ENCODE data around the gene MLKL.
A peak's percentile ranks its signal among the peaks of the same experiment; 100 is the strongest.
"Not testable (repeated sequence)": the region's sequence is repeated elsewhere in the genome, so short reads cannot be mapped to it uniquely, and the experiment has no call there.

The MLKL gene

DNA sequence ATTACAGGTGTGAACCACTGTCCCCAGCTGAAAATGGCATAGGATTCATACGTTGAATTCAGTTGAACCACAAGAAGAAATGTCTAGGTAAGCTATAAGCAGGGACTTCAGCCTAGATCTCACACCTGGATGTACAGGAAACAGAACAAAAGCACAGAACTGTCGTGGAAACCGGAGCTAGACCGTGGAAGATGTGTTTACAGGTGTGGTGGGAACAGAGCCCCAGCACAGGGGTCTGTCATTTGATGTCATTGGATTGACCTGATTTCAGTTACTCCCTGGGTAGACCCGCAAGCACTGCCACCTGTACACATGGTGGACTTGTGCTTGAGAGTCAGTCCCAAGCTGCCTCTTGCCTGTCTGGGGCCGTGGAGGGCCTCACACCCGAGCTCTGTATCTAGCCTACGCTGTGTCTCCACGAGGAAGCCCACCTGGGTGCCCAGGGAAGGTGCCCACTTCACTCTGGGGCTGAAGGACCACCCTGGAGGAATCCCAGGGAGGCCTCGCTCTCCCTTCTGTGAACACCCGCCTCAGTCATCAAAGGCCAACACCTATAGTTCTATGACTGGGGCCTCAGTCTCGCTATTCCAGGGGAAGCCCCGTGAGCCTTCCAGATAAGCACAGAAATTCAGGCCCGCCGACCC lies 32.2 kb upstream of the MLKL start:
- no peak for DNase-seq (ENCODE audit: low spot score)

DNA sequence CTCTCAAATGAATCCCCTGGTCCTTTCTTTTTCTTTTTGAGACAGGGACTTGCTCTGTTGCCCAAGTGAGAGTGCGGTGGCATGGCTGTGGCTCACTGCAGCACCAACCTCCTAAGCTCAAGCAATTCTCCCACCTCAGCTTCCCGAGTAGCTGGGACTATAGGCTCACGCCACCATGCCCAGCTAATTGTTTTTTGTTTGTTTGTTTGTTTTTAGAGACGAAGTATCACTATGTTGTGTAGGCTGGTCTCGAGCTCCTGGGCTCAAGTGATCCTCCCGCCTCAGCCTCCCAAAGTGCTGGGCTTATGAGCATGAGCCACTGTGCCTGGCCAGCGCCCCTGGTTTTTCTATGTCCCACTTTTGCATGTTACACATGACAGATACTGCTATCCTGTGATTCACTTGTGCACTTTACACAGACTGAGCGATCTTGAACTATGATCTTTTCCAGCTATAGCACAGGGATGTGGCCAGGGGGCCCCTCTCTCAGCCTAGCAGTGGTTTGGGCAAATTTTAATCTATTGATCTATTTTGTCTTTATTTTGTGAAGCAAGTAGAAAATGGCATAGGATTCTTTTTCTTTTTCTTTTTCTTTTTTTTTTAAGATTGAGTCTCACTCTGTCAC lies 31.3 kb upstream of the MLKL start:
- no peak for DNase-seq (ENCODE audit: low spot score)

DNA sequence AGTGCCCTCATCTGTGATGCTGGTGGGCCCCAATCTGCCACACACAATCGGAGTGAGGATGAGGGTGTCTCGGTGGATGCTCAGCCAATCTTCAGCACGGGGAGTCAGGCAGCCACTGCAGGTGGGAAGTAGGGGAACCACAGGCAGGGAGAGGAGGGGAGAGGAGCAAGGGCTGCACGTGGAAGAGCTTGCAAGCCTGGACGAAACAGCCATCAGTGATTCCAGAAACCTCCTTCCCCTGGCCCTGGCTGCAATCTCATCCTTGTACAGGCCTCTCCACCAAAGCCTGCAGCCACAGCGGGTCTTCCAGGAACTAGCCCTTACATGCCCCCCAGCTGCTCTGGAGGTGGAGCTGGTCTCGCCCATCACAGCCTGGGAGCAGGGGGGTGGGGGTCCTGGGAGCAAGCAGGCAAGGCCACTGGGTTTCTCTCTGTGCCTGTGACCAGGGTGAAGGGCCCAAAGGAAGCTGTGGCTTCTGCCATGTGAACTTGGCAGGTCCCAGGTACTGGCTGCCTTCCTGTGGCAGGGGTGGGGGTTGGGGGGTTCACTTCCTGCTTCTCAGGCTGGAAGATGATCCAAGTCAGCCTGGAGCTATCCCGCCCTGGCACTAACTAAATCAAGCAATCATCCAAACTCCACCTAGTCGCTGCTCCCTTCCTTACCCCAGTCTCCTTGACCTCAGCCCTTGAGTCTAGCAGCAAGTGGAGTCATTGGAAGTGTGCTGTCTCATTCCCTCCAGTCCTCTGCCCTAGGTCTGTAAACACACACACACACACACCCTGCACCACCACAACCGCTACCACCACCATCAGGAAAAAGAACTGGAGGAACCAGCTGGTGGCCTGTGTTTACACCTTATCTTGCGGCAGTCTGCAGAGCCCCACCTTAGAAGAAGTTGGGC lies 29.4 kb upstream of the MLKL start:
- DNase-seq (ENCODE audit: low spot score): no peak

DNA sequence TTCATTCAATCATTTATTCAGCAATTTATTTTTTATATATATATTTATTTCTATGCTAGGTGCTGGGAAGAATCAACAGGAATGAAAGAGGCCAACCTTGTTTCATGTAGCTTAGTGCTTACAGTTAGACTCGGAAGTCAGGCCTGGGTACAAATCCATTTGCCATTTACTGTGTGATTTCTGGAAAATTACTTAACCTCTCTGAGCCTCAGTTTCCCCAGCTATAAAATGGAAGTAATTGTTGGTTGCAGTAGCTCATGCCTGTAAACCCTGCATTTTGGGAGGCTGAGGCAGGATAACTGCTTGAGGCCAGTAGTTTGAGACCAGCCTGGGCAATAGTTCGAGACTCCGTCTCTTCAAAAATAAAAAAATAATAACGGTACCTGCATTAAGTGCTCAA lies 27.2 kb upstream of the MLKL start:
- DNase-seq (ENCODE audit: low spot score): no peak

DNA sequence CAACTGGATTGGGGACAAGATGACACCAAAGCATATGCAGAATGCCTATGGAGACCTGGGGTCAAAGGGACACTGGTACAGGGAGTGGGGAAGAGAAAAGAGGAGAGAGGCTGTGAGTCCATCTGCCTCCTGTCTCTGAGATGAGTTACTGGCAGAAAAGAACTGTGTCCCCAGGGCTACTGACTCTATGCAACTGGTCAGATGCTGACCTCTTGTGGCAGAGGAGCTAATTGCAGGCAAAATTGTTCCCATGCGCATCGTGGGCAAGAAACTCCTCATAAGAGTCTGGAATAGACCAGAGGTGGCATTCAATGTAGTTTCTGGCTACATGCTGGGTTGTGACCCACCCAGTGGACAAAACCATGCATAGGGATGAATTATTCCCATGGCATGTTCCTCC lies 26.1 kb upstream of the MLKL start:
- DNase-seq (ENCODE audit: low spot score): no peak

DNA sequence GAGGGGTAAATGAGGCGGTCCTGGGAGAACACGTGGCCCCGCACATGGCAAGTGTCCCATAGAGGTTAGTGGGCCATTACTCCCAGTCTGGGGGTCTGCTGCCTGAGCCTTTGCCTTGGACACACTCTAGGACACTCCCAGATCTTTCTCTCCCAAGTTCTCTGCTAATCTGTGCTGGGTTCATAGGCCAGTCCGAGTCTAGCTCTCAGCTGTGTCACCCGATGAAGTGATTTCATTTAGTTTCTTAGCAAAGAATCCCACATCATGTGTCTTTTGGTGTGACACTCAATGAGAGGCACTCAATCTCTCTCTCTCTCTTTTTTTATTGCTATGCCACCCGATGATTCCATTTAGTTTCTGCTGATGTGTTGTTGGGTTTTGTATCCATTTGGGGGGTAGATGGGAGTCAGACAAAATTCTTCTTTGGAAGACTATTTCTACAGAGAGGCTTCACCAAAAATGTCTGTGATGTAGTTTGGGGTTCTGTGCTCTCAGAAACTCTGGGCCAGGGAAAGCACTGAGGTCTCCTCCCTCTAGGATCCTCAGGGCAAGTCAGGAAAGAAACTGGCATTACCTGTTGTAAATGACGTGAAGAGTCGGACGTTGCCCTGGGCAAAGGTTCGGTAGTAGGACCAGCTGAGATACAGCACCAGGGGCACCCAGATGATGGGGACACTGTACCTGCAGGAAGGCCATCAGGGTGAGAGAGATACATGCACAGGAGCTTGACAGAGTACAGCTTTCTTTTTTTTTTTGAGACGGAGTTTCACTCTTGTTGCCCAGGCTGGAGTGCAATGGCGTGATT lies 25.2 kb upstream of the MLKL start:
- DNase-seq (ENCODE audit: low spot score): no peak

DNA sequence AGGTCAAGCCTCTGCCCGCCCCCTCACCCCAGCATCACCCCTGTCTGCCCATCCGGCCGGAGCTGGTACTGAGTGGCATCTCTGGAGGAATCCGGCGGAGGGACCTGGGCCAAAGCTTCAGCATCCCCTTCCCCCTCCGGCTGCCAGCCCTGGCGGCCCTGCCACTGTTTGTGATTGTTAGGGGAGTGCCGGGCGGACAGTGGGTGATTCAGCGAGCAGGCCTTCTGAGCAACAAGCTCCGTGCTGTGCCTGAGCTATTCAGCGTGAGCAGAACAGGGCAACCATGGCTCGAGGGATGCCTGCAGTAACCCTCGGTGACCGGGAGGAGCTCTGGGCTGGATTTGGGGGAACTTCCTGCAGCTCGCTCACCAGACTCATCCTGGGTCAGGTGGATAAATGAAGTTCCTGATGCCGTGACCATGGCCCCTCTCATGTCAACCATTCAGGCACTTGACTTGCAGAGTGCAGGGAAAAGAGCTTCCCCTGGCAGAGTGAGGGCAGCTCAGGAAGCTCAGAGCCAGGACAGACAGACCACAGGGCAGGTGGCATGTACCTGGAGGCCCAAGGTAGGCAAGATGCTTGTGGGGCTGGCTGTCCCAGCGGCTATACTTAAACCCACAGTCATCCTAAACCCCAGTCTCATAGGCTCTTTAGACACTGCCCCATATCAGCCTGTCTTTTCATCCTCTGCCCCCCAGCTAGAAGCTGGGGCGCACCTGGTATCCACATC lies 24.3 kb upstream of the MLKL start:
- peak; percentile 99 for DNase-seq (ENCODE audit: low spot score)

DNA sequence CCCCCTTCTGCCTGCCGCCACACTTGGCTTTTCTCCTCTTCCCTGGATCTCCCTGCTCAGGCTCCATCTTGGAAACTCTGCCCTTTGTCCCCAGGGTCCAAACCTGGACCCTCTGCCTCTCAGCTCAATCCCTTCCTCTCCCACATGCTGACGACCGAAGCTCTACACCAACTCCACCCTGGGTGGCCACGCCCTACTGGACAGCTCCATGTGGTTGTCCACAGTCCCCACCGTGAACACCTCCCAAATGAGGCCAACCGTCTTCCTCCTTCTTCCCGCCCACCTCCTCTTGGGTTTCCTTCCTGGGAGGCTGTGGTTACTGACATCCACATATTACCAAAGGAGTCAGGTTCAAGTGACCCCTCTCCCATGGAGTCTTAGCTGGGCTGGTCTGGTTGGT lies 22.6 kb upstream of the MLKL start:
- no peak for DNase-seq (ENCODE audit: low spot score)

DNA sequence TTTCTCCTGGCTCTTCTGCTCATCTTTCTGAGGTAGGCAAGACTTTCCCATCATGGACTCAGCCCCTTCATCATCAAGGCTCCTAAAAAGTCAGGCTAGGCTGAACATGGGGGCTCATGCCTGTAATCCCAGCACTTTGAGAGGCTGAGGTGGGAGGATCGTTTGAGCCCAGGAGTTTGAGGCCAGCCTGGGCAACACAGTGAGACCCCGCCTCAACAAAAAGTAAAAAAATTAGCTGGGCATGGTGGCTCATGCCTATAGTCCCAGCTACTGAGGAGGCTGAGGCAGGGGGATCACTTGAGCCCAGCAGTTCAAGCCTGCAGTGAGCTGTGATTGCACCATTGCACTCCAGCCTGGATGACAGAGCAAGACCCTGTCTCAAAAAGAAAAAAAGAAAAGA lies 21.5 kb upstream of the MLKL start:
- not testable (repeated sequence) for DNase-seq (ENCODE audit: low spot score)

DNA sequence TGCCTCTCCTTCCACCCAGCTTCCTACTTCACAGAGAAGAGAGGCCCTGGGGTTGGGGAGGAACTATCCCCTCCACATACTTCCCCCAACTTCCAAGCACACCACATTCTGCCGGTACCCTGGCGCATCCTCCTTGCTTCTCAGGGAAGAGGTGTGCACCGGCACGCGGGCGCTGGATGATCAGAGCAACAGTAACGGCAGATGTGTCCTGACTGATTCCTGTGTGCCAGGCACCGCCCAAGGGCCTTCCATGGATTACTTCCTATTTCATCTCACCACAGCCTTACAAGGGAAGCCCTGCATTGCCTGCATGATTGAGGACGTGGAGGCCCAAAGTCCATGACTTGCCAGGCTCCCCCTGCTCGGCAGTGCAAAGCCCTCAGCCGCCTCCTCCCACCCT lies 21.1 kb upstream of the MLKL start:
- no peak for DNase-seq (ENCODE audit: low spot score)

DNA sequence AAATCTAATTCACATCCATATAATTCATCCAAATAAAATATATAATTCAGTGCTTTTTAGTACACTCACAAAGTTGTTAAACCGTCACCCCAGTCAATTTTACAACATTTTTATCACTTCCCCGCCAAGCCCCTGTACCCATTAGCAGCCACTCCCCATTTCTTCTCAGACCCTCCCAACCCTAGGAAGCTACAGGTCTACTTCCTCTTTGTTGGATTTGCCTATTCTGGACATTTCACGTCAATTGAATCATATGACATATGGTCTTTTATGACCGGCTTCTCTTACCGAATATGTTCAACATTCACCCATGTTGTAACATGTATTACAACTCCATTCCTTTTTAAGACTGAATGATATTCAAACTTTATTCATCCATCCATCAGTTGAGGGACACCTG lies 19.9 kb upstream of the MLKL start:
- no peak for DNase-seq (ENCODE audit: low spot score)

DNA sequence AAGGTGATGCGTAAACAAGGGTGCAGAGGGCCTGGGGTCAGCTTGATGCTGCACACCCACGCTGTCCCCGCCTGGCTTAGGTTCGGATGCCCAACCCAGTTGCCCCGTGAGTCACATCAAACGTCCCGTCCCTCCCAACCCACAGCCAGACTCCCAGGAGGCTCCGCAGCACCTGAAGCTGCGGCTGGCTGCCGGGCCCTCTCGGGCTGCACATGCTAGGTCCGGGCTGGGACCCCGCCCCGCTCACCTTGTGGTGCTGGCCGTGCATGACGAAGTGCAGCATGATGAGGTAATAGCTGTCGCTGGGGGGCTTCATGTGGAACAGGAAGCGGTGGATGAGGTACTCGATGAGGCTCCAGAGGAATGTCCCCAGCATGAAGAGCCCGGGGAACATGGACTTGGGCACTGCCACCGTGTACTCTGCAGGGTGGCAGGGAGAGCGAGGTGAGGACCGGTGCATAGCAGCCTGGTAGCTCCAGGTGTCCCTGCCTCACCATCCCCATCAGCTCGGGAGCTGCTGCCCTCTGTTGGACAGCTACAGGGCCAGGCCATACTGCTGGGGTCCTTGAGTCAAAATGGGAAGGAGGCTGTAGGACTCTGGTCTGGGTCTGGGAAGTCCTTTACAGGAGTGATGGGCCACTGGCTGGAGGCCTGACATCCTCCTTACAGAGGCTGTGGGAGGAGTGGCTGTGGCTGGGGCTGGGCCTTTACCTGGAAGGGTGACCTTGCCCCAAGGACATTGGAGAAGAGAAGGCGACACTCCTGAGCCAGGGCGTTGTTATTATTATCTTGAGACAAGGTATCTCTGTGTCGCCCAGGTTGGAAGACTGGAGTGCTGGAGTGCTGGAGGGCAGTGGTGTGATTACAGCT lies 18.3 kb upstream of the MLKL start:
- no peak for DNase-seq (ENCODE audit: low spot score)

DNA sequence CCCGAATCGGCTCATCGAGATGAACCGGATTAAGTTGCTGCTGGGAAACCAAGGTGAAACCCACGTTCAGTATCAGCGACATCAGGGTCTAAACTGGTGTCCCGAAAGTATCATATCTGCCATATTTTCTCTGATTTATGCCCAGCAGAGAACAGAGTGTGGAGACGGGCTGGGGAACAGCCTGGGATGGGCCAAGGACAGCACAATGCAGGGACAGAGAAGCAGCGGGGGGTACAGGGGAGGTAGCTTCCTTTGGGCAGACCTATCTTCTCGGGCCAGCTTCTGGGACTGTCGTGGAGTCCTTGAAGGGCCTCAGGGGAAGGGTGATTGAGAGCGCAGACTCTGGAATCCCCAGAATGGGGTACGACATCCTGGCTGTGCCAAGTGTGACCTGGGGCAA lies 17.5 kb upstream of the MLKL start:
- no peak for DNase-seq (ENCODE audit: low spot score)

DNA sequence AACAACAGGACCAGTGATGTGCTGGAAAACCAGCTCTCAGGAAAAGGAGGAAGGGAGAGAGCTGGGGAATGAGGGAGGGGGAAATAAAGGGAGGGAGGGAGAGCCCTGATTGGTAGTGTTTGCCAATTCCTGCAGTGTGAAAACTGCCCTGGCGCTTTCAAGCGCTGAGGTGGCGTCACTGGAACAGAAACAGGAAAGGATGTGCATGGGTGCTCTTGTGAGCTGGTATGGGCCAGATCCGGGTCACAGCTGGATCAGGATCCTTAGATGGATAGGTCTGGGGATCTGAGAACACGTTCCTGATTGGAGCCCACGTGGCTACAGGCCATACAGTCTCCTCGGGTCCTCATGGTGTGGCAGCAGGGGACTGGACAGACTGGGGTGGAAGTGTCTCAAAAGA lies 16.7 kb upstream of the MLKL start:
- DNase-seq (ENCODE audit: low spot score): no peak

DNA sequence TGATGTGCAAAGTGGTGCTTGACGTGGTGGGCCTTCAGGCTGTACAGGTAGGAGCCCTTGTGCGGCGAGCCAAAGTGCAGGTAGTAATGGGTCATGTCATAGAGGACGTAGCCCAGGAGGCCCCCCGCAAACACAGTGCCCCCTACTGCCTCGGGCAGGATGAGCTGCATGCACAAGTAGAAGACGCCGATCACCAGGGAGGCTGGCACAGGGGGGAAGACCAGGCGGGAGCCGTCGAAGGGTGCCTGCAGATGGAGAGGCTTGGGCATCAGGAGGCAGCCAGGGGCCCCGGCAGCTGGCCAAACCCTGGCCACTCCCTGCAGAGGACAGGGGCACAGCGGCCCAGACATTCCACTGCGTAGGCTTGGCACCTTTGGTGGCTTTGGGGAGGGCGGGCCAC lies 15.7 kb upstream of the MLKL start:
- DNase-seq (ENCODE audit: low spot score): no peak

DNA sequence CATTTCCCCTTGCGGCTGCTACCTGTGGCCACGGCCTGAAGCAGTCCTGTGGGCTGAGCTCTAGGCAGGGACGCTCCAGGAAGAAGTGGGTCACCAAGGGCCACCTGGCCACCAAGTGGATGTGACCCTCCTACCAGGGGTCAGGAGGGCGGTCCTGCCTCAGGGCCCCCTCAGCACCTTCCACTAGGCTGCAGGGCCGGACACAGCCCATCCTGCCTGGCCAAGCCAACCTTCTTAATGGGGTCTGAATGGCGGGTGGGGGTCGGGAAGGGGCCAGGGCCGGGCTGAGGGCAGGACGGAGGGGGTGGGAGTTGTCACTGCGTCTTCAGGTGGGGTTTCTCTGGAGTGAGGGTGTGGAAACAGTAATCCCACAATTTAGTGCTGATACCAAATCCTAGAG lies 13.2 kb upstream of the MLKL start:
- DNase-seq (ENCODE audit: low spot score): no peak

DNA sequence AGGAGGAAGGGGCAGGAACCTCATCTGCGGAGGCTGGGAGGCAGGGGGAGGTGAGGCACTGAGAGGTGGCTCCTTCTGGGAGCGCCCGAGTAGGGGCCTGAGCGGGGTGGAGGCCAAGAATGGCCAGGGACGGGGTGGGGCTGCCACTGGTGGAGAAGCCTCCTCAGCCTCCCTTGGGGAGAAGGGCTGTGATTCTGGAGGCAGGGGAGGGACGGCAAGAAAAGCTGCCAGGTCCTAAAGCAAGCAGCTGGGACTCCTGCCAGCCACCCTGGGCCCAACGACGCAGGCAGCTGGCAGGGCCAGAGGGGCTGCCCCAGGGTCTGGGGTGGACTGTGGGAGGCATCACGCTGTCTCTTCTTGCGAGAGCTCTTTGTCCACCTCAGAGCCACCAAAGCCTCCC lies 12.7 kb upstream of the MLKL start:
- DNase-seq (ENCODE audit: low spot score): no peak

DNA sequence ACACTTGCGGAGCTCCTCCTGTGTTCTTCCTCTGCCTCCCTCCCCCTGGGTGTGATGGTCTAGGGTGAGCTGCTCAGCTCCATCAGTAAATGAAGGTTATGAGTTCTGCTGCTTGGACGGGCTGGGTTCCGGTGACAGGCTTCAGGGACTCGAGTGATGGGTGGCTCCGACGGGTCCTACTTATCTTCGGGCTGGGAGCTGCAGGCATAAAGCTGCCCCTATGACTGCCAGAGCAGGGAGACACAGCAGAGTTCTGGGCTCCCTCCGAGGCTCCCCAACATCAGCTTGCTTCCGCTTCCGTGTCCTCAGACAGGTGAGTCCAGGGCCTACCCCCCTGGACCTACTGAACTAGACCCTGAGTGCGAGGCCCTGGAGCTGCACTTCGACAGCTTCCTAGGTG lies 11.3 kb upstream of the MLKL start:
- no peak for DNase-seq (ENCODE audit: low spot score)

DNA sequence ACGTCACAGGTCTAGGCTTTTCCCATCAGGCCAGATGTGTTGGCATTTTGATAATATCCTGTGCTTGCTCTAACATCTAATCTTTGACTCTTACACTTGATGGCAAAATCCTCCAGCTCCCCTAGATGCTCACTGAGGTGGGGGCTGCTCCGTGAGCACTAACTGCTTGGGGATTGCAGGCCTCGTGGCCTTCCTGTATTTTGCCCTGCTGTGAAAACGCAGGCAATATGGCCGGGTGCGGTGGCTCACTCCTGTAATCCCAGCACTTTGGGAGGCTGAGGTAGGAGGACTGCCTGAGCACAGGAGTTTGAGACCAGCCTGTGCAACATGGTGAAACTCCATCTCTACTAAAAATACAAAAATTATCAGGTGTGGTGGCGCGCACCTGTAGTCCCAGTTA lies 9.7 kb upstream of the MLKL start:
- no peak for DNase-seq (ENCODE audit: low spot score)

DNA sequence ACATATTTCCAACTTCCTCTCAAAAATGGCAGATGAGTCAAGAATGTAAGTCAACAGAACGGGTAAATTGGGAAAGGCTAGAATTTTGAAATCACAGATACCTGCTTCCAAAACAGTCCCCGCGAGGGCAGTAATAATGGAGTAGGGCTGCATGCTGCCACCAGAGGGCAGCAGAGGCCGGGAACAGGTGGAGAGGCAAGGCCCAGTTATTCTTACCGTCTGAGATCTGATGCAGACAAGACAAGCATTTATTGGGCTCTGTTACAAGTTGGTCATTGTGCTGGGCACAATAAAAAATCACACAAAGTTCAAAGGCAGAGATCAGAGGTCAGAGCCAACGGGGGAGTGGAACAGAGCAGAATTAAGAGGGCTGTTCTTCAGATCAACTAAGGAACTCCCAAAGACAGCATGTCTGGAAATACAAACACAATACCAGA lies 8.8 kb upstream of the MLKL start:
- DNase-seq (ENCODE audit: low spot score): peak; percentile 94

DNA sequence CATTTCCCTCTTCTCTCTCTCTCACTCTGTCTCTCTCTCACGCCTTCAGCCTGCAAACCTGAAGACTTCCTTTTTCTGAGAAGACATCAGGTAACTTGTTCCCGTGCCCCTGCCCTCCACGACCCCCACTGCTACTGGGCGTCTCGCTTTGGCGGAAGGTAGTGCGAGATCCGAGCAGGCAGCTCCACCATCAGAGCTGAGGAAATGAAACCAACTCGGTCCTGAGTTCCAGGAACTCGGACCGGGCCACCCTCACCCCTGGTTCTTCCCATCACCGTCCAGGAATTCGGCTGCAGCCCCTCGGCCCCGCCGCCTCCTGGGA lies 585 bp downstream of the MLKL start:
- DNase-seq (ENCODE audit: low spot score): no peak
